ENCODE data around the gene TM9SF2.

TM9SF2 gene

DNA sequence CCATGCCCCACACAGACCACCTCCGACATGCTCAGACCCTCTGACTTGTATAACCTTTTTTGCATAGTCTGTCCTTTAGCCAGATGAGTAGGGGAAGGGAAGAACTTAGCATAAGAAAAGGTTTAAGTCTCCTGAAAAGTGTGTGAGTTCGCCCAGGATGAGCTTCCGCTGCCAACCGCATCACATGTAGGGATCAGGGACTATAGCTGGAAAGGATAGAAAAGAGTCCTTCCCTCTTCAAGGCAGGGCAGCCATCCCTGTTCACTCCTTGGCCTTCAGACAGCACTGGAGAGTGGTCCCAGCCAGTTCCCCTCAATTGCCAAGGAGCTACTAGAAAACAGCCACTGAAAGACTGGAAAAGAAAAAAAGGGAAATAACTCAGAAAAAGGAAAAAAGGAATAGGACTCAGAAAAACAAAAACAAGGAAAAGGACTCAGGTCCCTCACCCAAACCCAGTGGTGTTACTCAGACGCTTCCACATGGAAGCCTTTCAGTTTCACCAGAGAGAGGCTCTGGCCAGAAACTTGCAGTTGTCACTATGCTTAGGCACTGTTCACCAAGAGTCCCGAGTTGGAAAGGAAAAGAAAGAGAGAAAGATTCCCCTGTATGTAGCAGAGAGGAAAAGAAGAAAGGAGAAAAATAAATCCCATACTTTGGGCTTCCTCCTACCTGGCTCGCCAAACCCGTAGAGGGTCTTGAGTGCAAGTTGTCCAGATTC lies 5.6 kb upstream of the TM9SF2 start:
- DNase-seq (ENCODE audit: insufficient read length, low spot score) (no peak), FAIRE-seq (no peak)
- TF ChIP-seq, protein P1, sequence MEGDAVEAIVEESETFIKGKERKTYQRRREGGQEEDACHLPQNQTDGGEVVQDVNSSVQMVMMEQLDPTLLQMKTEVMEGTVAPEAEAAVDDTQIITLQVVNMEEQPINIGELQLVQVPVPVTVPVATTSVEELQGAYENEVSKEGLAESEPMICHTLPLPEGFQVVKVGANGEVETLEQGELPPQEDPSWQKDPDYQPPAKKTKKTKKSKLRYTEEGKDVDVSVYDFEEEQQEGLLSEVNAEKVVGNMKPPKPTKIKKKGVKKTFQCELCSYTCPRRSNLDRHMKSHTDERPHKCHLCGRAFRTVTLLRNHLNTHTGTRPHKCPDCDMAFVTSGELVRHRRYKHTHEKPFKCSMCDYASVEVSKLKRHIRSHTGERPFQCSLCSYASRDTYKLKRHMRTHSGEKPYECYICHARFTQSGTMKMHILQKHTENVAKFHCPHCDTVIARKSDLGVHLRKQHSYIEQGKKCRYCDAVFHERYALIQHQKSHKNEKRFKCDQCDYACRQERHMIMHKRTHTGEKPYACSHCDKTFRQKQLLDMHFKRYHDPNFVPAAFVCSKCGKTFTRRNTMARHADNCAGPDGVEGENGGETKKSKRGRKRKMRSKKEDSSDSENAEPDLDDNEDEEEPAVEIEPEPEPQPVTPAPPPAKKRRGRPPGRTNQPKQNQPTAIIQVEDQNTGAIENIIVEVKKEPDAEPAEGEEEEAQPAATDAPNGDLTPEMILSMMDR (IDR thresholded peaks at IDR 0.05; ENCODE audit: insufficient read depth, missing control alignments), result no peak

GRCh38 chr13:99496184-99497142 lies 4.8 kb upstream of the TM9SF2 start:
- FAIRE-seq, result no peak
- DNase-seq (ENCODE audit: insufficient read length, low spot score), result no peak

GRCh38 chr13:99498171-99499161 lies 2.8 kb upstream of the TM9SF2 start:
- no peak for FAIRE-seq
- peak; percentile 89 for DNase-seq (ENCODE audit: insufficient read length, low spot score)
- TF ChIP-seq, protein P1 (IDR thresholded peaks at IDR 0.05; ENCODE audit: insufficient read depth, missing control alignments), result no peak

More at GRCh38 chr13:99496184-99497142, 4.8 kb upstream of the TM9SF2 start:
- TF ChIP-seq, protein P1 (IDR thresholded peaks at IDR 0.05; ENCODE audit: insufficient read depth, missing control alignments), result no peak

- DNase-seq (ENCODE audit: insufficient read length, low spot score), result no peak
- TF ChIP-seq, protein P1 (IDR thresholded peaks at IDR 0.05; ENCODE audit: insufficient read depth, missing control alignments), result no peak
- no peak for FAIRE-seq
Observed at GRCh38 chr13:99500839-99501183, 461 bp upstream of the TM9SF2 start.

DNA sequence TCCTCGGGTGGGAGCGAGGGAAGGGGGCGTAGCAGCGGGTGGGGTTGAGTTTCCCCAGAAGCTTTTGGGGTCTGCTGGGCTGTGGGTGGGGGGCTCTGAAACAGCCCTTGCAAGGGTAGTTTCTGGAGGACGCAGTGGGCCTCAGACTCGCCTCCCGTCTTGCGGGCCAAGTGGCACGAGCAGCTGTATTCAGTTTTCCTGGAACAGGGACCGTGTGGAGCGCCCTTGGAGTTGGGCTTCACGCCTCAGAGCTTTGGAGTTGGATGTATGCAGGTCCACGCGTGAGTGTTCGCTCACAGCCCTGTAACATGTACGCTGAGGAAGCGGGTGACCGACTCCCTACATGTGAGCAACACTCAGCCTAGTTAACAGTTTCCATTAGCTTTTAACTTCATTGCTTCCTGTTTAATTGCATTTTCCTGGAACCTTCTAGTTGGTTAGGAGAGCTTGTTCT lies 603 bp downstream of the TM9SF2 start:
- DNase-seq (ENCODE audit: insufficient read length, low spot score), result no peak
- TF ChIP-seq, protein P1 (IDR thresholded peaks at IDR 0.05; ENCODE audit: insufficient read depth, missing control alignments), result no peak
- no peak for FAIRE-seq

- FAIRE-seq (no peak), DNase-seq (ENCODE audit: insufficient read length, low spot score) (no peak)
- TF ChIP-seq, protein P1 (IDR thresholded peaks at IDR 0.05; ENCODE audit: insufficient read depth, missing control alignments), result peak; percentile 30
Observed at GRCh38 chr13:99505814-99506269, 4.6 kb downstream of the TM9SF2 start.

Measured in D721Med (cell line).